IPS-15b (cell line): ENCODE data around the gene DNAH3.
"Not testable (repeated sequence)": the region's sequence is repeated elsewhere in the genome, so short reads cannot be mapped to it uniquely, and the experiment has no call there.

Experiments
- H3K27me3 ChIP-seq: one replicate; pipeline ENCODE4 v1.6.1; 2013; ENCODE audit warnings: low read length; ENCODE audit not compliant: control insufficient read depth, insufficient read depth
- H3K36me3 ChIP-seq: one replicate; pipeline ENCODE4 v1.6.1; 2013; ENCODE audit warnings: low read length; ENCODE audit not compliant: control insufficient read depth, insufficient read depth
- H3K4me1 ChIP-seq: one replicate; pipeline ENCODE4 v1.6.1; 2013; ENCODE audit warnings: mild to moderate bottlenecking, low read length; ENCODE audit not compliant: control insufficient read depth, insufficient read depth
- H3K4me3 ChIP-seq: one replicate; pipeline ENCODE4 v1.5.1; 2013; ENCODE audit warnings: low read depth, low read length
- H3K9ac ChIP-seq: one replicate; pipeline ENCODE4 v1.6.1; 2013; ENCODE audit warnings: low read depth, mild to moderate bottlenecking, low read length
- H3K9me3 ChIP-seq: one replicate; pipeline ENCODE4 v1.6.1; 2013; ENCODE audit warnings: mild to moderate bottlenecking, low read length; ENCODE audit not compliant: control insufficient read depth, insufficient read depth

Gene DNAH3

DNA sequence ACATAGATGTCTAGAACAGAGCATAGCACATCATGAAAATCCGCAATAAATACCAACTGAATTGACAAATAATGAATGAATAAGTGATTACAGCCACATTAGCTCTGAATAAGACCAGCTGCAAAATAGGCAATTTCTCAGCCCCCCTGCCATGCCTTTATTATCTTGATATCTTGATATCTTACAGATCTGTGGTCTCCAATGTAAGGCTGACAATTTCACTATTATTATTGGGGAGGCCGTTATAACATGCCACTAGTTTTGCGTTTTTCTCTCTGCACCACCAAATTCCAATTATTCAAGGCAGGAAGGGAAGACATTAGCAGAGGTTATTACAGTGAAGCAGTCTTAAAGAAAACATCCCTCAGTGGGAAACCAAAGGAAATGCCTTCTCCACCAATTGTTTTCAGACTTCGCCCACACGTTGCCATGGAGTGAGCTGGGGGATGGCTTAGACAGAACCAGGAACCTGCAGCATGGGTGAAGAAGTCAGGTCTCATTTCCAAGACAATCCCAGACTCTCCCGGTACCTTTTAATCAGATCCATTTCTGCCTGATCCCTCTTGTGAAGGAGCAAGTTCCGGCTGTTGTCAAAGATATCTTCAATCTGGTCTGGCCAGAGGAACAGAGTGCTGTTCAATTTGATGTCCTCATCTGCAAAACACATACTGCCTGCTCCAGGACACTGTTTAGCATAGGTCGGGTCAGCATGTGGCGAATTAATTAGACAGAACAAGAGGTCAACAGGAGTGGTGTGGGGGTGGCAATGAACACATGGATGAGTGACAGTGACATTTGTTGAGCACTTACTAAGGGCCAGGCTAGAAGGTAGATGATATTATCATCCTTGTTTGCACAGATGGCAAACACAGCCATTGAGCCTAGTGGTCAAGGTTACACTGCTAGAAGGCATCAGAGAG is 46.4 kb downstream of the DNAH3 start:
- no peak overlapping the region for H3K4me3 ChIP-seq
- H3K4me1 ChIP-seq: peaks cover 10% of the 10 kb centered on the region
- no peaks in the 10 kb centered on the region for H3K9me3 ChIP-seq
- no peaks in the 10 kb centered on the region for H3K36me3 ChIP-seq
- no peaks in the 10 kb centered on the region for H3K27me3 ChIP-seq
- no peak overlapping the region for H3K9ac ChIP-seq

DNA sequence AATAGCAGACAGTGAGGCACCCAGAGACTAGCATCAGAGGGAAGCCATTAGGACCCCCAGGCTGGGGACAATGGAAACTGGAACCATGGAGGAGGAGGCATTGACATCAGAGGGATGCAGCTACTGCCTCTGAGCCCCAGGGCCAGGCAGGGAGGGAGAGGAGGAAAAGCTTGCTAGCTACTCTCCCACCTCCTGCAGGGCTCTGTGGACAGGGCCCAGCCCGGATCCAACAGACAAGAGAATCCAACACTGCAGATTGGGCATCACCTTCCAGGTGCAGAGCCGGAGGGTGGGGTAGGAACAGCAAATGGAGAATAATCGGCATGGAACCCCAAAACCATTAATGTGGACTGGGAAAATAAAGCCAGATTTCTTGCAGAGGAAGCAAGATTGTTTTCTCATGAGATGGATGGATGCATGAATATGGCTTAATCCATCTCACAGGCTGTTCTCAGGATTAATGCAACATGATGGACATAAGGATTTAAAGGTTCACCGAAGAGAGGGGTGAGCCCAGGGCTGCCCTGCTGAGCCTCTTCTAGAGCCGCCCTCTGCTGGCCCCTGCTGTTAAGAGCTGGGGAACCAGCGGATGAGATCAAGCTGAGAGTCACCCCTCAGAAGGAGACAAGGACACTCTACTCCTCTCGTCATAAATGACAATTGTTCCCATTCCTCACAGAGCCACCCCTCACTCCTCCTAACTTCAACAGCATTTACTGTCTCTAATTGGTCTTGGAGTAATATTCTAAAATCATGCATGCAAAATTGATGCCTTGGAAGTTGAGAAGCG is 48.8 kb downstream of the DNAH3 start:
- Histone ChIP-seq H3K27me3 (no peaks in the 10 kb centered on the region), H3K9ac (no peak overlapping the region), H3K9me3 (no peaks in the 10 kb centered on the region), H3K4me1 (peaks cover 10% of the 10 kb centered on the region), H3K4me3 (no peak overlapping the region), H3K36me3 (no peaks in the 10 kb centered on the region)

DNA sequence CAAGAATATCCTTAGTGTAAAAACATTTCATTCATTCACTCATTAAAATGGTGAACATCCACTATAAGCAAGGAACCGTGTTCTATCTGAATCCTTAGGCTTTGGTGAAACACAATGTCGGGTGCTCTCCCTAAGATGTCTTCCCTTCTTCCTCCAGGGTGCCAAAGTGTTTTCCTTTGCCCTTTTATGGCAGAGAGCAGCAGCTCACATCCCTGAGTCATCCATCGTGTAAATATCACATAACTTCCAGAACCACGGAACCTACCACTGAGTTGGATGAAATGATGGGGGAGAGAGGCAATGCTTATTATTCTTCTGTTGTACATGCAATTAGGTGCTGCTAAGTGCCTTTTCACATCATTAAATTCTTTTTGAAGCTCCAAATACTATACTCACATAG is 50.2 kb downstream of the DNAH3 start:
- peaks cover 10% of the 10 kb centered on the region for H3K4me1 ChIP-seq
- no peak overlapping the region for H3K9ac ChIP-seq
- no peaks in the 10 kb centered on the region for H3K36me3 ChIP-seq
- no peaks in the 10 kb centered on the region for H3K9me3 ChIP-seq
- no peak overlapping the region for H3K4me3 ChIP-seq
- H3K27me3 ChIP-seq: no peaks in the 10 kb centered on the region

DNA sequence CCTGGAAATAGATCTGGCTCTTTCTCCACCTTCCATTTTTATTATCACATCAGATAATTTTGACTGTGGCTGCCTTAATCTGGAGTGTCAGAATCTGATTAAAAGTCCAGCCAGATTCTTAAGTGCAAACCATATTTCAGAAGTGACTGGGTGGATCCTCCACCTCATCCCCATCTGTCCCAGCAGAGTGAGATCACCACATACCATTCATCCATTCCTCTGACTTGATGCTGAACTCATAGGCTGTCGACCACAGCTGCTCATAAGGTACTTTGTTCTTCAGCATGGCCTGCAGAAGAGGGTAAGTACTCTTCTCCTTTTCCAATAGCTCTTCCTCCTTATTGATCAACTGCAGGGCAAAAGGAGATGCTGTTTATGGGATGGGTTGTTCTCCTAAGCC is 53.5 kb downstream of the DNAH3 start:
- Histone ChIP-seq H3K27me3 (no peaks in the 10 kb centered on the region), H3K4me3 (no peak overlapping the region), H3K36me3 (no peaks in the 10 kb centered on the region), H3K9me3 (no peaks in the 10 kb centered on the region), H3K4me1 (peaks cover 3% of the 10 kb centered on the region), H3K9ac (no peak overlapping the region)

DNA sequence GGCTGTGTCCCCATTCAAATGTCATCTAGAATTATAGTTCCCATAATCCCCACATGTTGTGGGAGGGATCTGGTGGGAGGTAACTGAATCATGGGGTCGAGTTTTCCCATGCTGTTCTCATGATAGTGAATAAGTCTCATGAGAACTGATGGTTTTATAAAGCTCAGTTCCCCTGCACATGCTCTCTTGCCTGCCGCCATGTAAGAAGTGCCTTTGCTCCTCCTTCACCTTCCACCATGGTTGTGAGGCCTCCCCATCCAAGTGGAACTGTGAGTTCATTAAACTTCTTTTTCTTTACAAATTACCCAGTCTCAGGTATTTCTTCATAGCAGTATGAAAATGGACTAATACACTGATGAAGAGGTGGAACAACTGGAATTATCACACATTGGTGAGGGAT is 55.9 kb downstream of the DNAH3 start:
- H3K36me3 ChIP-seq, H3K4me1 ChIP-seq, H3K27me3 ChIP-seq, H3K4me3 ChIP-seq, H3K9me3 ChIP-seq, H3K9ac ChIP-seq: not testable (repeated sequence)

DNA sequence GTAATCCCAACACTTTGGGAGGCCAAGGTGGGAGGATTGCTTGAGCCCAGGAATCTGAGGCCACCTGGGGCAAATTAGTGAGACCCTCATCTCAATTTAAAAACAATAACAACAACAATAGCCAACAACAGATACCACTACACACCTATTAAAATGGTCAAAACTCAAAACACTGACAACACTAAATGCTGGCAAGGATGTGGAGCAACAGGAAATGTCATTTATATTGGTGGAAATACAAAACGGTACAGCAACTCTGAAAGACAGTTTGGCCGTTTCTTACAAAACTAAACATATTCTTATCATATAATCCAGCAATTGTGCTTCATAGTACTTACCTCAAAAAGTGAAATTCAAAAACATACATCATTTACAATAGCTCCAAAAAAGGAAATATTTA is 57.7 kb downstream of the DNAH3 start:
- H3K27me3 ChIP-seq: no peaks in the 10 kb centered on the region

DNA sequence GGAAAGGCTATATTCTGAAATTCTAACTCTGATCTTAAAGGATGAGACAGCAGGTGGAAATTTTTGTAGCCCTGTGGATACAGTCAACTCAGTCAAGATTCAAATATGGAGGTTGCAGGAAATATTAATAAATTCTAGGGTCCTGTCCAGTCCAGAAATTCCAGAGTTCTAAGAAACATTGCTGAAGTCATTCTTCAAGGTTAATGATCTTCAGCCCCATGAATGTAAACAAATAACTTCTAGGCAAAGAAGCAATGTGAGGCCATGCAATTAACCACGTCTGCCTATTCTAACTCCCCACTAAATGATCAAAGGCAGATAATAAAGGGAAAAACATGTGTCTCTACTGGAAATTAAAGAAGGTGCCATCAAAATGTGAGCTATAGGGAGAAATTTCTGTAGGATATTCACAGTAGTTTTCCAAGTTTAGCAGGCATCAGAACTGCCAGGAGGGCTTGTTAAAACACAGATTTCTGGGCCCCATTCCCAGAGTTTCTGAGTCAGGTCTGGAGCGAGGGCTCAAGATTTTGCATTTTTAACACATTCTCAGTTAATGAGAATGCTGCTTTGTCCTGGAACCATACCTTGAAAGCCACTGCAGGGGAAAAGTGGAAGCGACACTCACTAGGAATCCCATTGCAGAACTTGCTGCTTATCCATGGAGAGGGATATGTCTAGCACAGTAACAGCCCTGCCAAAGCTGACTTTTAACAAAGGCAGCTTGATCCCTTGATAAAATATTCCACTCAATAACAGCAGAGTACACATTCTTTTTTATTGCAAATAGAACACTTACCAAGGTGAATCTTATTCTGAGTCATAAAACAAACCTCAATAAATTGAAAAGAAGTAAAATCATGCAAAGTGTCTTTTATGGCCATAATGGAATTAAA is 61.8 kb downstream of the DNAH3 start:
- no peak overlapping the region for H3K9ac ChIP-seq
- no peaks in the 10 kb centered on the region for H3K36me3 ChIP-seq
- H3K4me3 ChIP-seq: no peak overlapping the region
- no peaks in the 10 kb centered on the region for H3K27me3 ChIP-seq
- H3K4me1 ChIP-seq: no peaks in the 10 kb centered on the region
- no peaks in the 10 kb centered on the region for H3K9me3 ChIP-seq

More for the DNA sequence above, 57.7 kb downstream of the DNAH3 start:
- H3K4me3 ChIP-seq: no peak overlapping the region
- H3K36me3 ChIP-seq: no peaks in the 10 kb centered on the region
- H3K4me1 ChIP-seq: no peaks in the 10 kb centered on the region
- H3K9ac ChIP-seq: no peak overlapping the region
- no peaks in the 10 kb centered on the region for H3K9me3 ChIP-seq

DNA sequence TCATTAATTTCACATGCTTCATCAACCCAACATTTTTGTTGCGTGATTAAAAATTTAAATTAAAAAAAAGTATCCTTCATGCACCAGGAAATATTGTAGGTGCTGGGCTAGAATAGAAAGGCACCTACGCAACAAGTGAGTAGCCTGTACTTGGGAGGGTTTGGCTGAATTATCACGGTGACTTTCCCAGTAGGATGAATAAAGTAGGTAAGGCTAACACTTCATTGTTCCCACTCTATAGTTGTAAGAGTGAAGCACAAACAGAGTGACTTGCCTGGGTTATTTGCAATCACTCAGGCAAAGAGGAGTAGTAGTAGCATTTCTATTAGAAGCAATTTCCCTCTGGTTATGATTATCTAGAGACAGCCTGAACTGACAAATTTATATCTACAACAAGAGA is 62.5 kb downstream of the DNAH3 start:
- Histone ChIP-seq H3K9me3 (no peaks in the 10 kb centered on the region), H3K27me3 (no peaks in the 10 kb centered on the region), H3K4me1 (no peaks in the 10 kb centered on the region), H3K4me3 (no peak overlapping the region), H3K36me3 (no peaks in the 10 kb centered on the region), H3K9ac (no peak overlapping the region)

DNA sequence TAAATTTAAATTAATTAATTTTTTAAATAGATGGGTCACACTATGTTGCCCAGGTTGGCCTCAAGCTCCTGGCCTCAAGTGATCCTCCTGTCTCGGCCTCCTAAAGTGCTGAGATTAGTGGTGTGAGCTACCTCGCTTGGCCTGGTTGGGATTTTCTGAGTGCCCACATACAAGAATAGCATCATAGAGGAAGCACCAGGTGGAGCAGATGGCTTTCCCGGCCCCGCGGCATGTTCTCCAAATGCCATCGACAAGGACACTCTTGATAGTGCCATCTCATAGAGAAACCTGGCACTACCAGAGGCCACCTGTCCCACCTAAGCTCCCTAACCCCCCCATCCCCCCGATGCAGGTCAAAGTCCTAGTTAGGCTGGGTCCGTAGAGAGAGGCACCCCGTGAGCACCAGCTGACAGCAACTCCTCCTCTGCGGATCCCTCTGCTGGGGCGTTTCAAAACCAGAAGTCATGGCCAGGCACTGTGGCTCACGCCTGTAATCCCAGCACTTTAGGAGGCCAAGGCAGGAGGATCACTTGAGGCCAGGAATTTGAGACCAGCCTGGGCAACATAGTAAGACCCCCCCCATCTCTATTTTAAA is 65.9 kb downstream of the DNAH3 start:
- Histone ChIP-seq H3K36me3 (no peaks in the 10 kb centered on the region), H3K4me1 (no peaks in the 10 kb centered on the region), H3K4me3 (no peak overlapping the region), H3K27me3 (no peaks in the 10 kb centered on the region), H3K9me3 (no peaks in the 10 kb centered on the region), H3K9ac (no peak overlapping the region)

DNA sequence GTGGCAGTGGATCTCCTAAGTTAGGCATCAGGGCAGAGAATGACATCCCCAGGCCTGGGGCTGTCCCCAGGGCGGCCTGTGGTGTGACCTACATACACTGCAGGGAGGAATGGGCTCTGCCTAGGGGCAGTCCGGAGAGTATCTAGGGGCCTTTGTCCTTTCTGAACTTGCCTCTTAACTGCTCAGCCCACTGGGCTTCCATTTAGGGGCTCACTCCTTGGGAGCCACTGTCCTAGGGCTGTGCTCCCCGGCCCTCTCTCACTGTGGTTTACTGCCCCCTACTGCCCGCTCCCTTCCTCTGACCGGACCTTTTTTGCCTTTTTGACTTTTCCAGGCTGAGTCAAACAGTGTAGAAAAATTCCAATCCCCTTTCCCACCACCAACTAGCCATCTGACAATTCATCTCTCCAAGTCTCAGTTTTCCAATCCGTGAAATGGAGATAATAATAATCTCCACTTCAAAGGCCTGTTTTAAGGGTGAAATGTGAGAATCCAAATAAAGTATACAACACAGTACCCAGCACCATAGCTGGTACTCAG is 66.8 kb downstream of the DNAH3 start:
- H3K9me3 ChIP-seq: no peaks in the 10 kb centered on the region
- no peaks in the 10 kb centered on the region for H3K36me3 ChIP-seq
- peak overlapping the region; percentile 26 for H3K9ac ChIP-seq
- no peaks in the 10 kb centered on the region for H3K27me3 ChIP-seq
- no peaks in the 10 kb centered on the region for H3K4me1 ChIP-seq
- no peak overlapping the region for H3K4me3 ChIP-seq

DNA sequence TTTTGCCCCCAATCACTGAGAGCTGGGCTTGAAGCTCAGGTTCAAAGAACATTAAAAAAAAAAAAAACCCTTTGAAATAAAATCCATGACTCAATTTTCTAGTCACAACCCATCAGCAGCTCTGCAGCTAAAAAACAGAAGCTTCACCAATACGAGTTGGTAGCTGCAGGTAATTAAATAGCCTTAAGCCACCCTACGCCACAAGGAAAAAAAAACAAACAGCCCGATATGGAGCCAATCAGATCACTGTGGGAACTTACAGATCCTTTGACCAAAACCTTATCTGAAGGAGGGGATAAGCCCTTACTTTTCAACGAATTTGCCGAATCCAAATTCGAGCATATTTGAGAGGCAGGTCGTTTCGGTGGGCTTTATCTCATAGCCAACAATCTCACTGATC is 69.3 kb downstream of the DNAH3 start:
- H3K9ac ChIP-seq: no peak overlapping the region
- no peaks in the 10 kb centered on the region for H3K9me3 ChIP-seq
- H3K4me3 ChIP-seq: no peak overlapping the region
- H3K27me3 ChIP-seq: no peaks in the 10 kb centered on the region
- H3K4me1 ChIP-seq: no peaks in the 10 kb centered on the region
- no peaks in the 10 kb centered on the region for H3K36me3 ChIP-seq
